GM21367 (cell line): ENCODE results near the gene FXYD3.
"Not testable (repeated sequence)": the region's sequence is repeated elsewhere in the genome, so short reads cannot be mapped to it uniquely, and the experiment has no call there.

Experiments
- ATAC-seq: cut with Tn5 transposase; IDR thresholded peaks from one replicate; pipeline ENCODE4 v1.9.1; 2021; ENCODE audit not compliant: unreplicated experiment

Gene FXYD3

DNA sequence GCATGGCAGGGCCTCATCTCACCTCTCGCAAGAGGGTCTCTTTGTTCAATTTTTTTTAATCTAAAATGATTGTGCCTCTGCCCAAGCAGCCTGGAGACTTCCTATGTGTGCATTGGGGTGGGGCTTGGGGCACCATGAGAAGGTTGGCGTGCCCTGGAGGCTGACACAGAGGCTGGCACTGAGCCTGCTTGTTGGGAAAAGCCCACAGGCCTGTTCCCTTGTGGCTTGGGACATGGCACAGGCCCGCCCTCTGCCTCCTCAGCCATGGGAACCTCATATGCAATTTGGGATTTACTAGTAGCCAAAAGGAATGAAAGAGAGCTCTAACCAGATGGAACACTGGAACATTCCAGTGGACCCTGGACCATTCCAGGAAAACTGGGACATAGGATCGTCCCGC, 8.0 kb downstream of the FXYD3 start:
- ATAC-seq: no peak

DNA sequence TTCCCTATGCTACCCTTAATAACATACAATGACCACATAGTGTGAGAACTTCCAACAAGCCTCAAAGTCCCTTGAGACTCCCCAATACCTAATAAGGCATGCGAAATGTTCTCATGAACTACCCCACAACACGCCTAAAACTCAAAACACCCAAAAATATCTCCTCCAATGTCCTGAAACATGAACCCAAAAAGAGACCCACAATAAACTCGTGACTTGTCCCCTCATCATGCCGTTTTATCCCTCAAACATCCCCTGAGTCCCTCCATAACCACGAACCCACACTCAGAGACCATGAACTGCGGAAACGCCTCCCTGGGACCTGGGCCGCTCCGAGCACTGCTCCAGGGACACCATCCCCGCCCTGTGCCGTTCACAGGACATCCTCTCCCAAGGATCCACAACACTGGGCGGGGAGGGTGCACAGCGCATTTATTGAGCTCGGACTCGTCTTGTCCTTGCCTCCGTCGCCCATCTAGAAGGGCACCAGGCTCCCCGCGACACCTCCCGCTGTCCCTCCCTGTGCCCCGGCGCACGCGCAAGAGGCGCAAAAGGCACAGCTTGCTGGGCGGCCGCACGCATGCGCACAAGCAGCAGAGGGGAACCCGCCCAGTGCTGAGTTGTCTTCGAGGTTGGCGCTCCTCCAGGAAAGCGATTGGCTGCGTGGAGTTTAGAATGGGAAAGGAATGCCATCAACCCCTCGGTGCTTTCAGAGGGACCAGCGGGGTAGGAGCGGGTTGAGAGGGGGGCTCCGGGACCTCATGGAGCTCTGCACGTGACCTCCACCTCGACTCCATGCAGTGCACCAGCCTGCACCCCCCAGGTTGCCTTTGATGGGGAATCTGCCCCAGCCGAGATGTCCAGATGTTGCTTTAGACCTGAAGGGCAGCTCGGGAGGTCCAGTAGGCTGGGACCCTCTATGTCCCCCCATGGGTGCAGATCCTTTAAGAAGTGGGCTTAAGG, 8.8 kb downstream of the FXYD3 start:
- no peak for ATAC-seq

DNA sequence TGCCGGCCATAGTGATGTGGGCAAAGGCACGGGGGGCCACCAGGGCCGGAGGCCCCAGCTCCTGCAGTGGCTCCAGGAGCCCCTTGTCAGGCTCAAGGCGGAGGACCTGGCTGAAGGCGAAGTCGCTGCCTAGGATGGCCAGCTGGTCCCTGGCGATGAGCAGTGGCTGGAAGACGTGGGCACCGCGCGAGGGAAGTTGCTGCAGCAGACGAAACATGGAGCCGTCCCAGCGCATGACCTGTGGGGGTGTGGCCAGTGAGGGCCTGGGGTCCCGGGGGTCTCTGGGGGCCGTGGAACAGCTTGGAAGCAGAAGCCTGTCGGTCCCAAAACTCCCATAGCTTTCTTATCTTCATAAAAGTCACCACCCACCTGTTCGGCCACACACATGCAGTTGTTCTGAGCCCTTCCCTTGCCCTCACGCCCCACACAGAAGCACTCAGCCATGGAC, 9.7 kb downstream of the FXYD3 start:
- no peak for ATAC-seq

DNA sequence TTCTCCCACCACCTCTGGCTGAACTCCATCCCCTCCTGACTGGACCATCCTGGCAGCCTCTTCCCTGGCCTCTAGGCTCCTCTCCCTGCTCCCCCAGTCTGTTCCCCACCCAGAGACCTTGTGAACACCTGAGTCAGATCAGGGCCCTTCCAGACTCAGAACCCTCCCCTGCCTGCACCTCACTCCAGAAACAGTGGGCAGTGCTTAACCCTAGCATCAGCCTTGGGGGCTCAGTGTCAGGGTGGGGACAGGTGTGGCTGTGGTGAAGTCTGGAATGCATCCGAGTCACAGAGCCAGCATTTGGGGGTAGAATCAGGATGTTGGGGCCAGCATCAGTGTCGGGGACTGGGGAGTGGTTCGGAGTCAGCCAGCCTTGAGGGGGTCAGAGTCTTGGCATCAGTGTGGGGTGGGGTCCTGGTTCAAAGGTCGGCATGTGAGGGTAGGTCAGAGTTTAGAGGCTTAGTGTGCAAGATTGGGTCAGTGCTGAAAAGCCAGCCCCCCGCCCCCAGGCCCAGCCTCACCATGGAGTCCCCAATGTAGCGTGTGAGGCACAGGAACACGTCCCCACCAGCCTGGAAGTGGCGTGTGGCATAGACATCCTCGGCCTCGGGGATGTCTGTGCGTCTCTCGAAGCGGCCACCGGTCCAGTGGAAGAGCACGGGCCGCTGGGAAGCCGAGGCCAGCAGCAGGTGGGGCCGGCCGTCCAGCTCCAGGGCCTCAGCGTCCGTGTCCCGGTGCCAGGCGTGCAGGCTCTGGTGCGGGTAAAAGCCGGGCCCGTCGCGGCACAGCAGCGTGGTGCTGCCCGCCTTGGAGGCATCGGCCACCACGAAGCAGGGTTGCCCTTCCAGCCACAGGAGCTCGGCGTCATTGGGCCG, 10.4 kb downstream of the FXYD3 start:
- ATAC-seq: no peak

DNA sequence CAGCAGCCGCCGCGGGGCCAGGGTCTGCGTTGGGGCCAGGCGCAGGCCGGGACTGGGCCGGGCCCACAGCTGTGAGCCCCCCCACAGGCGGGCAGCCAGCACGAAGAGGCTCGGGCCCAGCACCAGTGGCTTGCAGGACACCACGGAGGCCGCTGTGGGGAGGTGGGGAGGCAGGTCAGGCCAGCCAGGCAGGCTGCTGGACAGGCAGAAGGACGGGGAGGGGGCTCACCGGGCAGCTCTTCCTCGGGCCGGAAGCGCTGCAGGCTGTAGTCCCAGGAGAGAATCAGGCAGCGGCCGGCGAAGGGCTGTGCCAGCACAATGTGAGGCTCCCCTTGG, 11.0 kb downstream of the FXYD3 start:
- no peak for ATAC-seq

DNA sequence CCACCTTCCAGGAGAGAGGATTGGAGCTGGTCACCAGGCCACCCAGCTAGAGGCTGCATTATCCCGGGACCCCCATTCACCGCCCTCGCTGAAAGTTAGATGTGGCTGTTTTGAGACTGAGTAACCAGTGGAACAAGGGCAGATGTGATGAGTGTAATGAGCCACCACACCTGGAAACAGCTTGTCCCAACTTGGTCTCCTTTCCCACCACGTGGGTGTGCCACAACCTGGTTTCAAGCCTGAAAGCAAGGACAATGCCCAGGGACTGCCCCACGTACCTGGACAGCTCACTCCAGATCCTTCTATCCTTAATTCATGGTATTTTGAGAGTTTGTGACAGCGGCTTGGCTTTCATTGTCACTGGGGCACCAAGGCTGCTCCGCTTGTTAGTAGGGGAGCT, 12.2 kb downstream of the FXYD3 start:
- no peak for ATAC-seq

DNA sequence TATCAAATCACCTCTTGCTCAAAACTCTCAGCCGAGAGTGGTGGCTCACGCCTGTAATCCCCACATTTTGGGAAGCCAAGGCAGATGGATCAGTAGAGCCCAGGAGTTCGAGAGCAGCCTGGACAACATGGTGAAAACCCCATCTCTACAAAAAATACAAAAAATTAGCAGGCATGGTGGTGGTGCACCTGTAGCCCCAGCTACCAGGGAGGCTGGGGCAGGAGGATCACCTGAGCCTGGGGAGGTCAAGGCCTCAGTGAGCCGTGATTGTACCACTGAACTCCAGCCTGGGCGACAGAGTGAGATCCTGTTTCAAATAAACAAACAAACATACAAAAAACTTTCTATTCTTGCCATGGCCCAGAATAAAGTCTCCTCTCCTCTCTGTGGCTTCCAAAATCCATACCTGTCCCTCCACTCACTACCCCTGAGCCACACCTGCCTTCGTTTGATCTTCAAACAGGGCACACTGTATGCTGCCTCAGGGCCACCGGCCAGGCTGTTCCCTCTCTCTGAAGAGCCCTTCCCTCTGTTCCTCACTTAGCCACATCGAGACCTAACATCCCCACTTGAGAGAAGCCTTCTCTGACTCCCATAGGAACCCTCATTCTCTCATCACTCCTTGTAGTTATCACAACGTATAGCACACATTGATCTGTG, 12.9 kb downstream of the FXYD3 start:
- ATAC-seq: no peak

DNA sequence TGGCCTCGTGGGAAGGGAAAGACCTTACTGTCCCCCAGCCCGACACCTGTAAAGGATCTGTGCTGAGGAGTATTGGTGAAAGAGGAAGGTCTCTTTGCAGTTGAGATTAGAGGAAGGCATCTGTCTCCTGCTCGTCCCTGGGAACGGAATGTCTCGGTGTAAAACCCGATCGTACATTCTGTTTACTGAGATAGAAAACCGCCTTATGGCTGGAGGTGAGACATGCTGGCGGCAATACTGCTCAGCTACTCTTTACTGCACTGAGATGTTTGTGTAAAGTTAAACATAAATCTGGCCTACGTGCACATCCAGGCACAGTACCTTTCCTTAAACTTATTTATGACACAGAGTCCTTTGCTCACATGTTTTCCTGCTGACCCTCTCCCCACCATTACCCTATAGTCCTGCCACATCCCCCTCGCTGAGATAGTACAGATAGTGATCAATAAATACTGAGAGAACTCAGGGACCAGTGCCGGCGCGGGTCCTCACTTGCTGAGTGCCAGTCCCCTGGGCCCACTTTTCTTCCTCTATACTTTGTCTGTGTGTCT, 14.2 kb downstream of the FXYD3 start:
- ATAC-seq: not testable (repeated sequence)

DNA sequence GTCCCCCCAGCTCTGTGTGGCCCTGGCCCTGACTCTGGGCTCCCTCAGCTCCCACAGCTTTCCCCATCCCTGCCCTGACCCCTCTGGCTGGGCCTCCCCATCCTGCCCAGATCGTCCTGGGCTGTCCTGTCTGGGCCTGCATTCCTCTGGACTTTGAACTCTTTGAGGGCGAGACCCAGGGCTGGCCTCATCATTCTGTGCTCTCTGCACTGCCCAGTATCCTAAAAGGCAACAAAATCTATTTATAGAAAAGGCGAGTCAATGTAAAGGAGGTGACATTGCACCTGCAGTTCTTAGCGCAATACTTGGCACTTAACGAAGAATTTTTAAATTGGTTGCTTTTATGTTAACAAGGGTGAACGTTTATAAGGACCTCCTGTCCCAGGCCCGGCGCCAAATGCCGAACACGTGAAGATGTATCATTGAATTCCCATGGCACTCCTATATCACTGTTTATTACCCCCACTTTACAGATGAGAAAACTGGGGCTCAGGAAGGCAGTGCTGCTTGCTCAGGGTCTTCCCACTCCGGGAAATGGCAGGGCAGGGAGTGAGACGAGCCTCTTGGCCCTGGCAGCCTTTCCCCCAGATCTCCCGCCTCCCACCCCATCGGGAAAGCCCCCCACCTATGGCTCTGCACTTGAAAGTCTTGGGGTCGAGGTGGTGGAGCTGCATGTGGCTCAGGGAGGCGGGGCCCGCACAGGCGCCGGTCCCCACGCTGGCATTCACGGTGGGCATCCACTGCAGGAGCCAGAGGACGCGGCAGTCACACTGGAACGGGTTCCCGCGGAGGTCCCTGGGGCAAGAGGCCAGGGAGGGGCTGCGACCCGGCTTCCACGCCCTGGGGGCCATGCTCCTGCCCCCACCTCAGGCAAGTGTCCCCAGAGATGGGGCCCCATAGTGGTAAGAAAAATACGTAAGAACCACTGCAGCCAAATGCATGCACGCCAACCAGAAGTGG, 15.4 kb downstream of the FXYD3 start:
- no peak for ATAC-seq

DNA sequence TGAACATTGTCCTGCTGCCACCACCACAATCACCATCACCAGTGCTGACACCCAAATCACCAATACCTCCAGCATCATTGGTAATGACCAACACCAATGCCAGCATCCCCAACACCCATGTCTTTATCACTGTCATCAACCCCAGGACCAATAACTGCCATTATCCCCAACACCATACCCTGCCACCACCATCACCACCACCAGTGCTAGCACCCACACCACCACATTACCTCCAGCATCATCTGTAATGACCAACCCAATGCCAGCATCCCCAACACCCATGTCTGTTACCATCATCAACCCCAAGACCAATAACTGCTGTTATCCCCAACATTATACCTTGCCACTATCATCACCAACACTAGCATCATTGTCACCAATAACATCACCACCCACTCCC, 16.6 kb downstream of the FXYD3 start:
- no peak for ATAC-seq

DNA sequence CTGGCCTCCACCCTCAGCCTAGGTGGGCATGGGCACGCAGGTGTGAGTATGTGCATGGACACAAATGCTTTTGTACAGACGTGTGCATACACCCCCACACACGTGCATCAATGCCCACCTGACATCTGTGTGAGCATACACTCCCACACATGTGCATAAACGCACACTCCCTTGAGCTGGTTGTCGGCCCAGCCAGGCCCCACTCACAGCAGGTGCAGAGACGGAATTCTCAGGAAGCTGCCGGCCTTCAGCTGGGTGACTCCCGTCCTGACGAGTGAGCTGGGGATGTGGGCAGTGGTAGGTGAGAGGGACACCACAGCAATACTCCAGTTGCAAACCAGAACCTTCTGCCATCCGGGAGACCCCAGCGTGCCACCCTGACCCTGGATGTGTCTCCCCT, 18.2 kb downstream of the FXYD3 start:
- no peak for ATAC-seq

DNA sequence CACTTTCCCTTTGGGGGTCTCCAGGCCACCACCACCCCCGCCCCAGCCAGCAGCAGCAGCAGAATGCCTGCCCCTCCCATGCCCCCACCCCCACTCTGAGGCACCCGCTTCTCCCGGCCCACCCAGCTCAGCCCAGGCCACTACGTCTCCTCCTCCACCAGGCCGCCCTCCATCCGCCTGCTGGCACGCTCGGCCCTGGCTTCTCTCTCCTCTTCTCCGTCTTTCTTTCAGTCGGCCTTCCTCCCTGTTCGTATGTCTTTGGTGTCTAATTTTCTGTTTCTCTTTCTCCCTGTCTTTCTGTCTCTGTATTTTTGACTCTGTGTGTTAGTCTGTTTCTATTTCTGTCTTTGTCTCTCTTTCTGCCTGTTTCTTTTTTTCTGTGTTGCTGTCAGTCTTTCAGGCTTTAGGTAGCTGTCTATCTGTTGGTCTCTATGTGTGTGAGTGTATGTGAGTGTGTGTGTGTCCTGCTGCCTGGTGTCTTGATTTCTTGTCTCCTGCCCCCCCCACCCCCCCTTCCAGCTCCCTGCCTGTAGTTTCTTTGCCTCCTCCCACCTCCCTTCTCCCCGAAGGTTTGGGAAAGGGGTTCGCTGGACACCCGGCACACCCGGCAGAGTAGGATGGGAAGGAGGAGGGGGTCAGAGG, 19.1 kb downstream of the FXYD3 start, which contains the start of gene LGI4:
LGI4 (minus strand) TSS at position 459 of the 642 bp plus-strand sequence; CDS start at position 80, 379 bp downstream.
- no peak for ATAC-seq

DNA sequence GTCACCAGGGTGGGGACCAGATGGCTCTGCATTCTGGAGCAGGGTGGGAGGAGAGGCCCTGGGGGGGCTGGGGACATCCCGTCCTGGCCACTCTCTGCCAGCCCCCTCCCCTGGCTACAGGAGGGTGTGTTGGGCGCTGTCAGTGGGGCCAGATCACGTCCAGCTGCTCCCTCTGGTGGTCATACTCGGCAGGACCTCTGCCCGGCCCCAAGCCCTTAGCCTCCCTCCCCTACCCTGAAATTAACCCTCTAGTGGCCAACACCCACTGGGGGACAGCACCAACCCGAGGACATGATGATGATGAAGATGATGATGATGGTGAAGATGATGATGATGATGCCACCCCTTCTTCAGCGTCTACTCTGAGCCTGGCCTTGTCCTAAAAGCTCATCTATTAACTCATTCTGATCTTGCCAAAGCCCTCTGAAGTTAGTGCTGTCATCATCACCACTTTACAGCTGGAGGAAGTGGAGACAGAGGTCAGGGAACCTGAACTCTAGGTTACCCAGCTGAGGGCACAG, 19.8 kb downstream of the FXYD3 start:
- ATAC-seq: no peak

DNA sequence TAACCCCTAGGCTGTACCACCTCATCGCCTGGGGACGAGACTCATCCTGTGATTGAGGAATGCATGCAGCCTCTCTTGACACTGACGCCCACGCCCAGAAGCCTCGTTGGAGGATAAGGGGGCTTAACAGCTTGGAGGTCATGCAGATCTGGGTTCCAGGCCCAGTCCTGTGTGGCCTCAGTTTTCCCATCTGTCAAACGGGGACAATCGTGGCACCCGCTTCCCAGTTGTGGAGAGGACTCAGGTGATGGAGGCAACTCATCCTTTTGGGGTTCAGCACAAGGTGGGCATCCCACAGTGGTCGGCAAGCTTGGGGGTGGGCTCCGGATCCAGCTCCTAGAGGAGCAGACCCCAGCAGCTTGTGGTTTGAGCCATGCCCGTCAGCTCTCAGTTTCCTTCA, 20.6 kb downstream of the FXYD3 start:
- no peak for ATAC-seq

DNA sequence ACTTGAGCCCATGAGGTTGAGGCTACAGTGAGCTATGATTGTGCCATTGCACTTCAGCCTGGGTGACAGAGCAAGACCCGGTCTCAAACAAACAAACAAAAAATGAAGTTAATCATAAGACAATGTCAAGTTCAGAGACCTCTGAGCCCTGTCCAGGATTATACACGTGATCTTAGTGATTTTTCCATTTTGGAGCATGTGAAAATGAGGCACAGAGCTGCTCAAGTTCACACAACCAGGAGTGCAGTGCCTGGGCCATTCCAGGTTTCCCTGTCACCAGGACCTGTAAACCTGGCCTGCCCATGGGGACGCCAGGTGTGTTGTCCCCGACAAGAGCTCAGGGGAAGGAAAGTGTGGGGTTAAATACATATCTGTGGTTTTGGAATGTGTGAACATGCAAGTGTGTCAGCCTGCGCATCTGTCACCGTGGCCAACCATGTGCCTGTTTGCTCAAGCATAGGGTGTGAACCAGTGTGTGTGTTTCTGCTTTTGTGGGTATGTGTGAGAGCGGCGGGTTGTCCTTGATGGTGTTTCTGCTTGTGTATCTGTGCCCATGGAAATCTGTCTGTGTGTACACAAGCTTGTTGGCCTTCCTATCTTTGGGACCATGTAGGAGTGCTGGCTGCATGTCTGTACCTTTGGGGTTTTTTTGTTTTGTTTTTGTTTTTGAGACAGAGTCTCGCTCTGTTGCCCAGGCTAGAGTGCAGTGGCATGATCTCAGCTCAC, 21.5 kb downstream of the FXYD3 start:
- no peak for ATAC-seq

DNA sequence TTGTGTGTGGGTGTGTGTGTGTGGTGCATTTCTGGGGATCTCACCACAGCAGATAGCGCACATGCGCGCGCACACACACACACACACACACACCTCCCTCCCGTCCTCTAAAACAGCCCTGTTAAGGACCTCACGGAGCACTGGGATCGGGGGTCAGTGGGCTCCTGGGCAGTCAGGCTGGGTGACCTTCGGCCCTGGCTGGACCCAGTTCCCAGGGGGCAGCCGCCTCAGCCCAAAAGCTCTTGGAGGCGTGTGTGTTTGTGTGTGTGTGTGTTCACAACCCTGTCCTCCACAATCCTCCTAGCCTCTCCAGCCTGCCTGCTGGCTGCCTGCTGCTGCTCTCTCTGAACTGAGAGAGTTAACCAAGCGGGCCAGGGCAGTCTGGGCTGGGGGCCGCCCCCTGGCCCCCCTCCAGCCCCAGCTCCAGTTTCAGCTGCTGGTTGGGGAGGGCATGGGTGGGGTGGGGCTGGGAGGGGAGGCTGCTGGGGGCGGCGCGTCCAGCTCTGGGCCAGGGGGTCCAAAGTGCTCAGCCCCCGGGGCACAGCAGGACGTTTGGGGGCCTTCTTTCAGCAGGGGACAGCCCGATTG, 22.8 kb downstream of the FXYD3 start, which contains the start of gene FXYD1:
FXYD1 (plus strand) TSS at position 520 of the 588 bp plus-strand sequence. CDS start 1,256 bp downstream, outside the sequence.
- no peak for ATAC-seq

DNA sequence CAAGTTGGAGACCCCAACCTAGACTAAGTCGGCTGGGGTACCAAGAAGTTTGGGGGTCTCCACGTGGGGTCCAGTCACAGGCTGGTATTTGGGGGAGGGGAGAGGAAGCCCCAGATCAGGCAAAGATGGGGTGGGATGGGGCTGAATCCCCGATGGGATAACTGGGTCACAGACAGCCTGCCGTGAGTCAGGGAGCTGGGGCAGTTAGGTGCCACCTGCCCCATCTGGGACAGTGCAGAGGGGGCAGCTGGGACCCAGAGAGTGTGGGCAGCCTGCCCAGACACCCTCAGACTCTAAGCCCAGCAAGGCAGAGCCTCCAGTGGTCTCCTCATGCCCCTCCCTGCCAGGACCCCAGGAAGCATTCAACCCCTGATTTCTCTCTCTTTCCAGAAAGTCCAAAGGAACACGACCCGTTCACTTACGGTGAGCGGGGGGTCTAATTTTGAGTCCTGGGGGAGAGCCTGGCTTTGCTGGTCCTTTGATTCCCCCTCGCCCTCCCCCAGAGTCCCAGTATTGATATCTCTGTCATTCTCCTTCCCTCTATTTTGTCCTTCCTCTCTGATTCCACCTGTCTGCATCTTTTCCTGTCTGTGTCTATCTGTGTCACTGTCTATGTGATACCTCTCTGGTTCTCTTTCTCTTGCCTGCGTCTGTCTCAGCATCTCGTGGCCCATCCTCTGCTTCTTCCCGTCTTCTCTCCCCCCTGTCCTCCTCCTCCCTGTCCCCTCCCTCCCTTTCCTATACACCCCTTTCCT, 24.8 kb downstream of the FXYD3 start:
- ATAC-seq: no peak
